Osteocyte (in vitro differentiated cells): ENCODE measurements around the gene SHISA9. TPM values are rescaled to one million over a fixed set of nuclear protein-coding genes. Genes with fewer than 3 reads are reported as not detected.

Source experiments
- DNase-seq: peaks from one replicate; pipeline ENCODE4 v3.0.0; 2021; ENCODE audit warnings: mixed read lengths; ENCODE audit not compliant: unreplicated experiment; ENCODE audit errors: extremely low spot score
- H3K27ac Mint-ChIP-seq: one replicate; pipeline ENCODE4 v1.8.0; 2021; ENCODE audit warnings: mild to moderate bottlenecking, mixed read lengths; ENCODE audit not compliant: unreplicated experiment
- H3K27me3 Mint-ChIP-seq: one replicate; pipeline ENCODE4 v1.8.0; 2021; ENCODE audit warnings: mixed read lengths; ENCODE audit not compliant: unreplicated experiment
- H3K36me3 Mint-ChIP-seq: one replicate; pipeline ENCODE4 v1.8.0; 2021; ENCODE audit warnings: mixed read lengths; ENCODE audit not compliant: unreplicated experiment
- H3K4me1 Mint-ChIP-seq: one replicate; pipeline ENCODE4 v1.8.0; 2021; ENCODE audit warnings: mixed read lengths; ENCODE audit not compliant: unreplicated experiment
- H3K4me3 Mint-ChIP-seq: one replicate; pipeline ENCODE4 v1.8.0; 2021; ENCODE audit warnings: mild to moderate bottlenecking, moderate library complexity, mixed read lengths; ENCODE audit not compliant: unreplicated experiment
- H3K9me3 Mint-ChIP-seq: one replicate; pipeline ENCODE4 v1.8.0; 2021; ENCODE audit warnings: mixed read lengths; ENCODE audit not compliant: unreplicated experiment
- total RNA-seq: library from RNA; stranded (reverse); gene quantifications from 2 replicates; pipeline ENCODE4 v1.2.1, GENCODE V29; 2021
- TF ChIP-seq, protein P1 (sequence below): fragments of 200-600 bp; sonication (generic); IDR thresholded peaks from 2 replicates; pipeline ENCODE4 v1.5.0; 2021; ENCODE audit warnings: antibody characterized with exemption, mild to moderate bottlenecking, moderate library complexity

SHISA9 gene
- total RNA-seq, 1 donor from 2014 or later, result not detected

- Mint-ChIP-seq H3K4me1 (no peaks in the 10 kb centered on the region), H3K36me3 (no peaks in the 10 kb centered on the region), H3K9me3 (peaks cover 27% of the 10 kb centered on the region), H3K27ac (no peak overlapping the region), H3K4me3 (no peak overlapping the region), H3K27me3 (no peaks in the 10 kb centered on the region)
- DNase-seq, result no peak
- TF ChIP-seq, protein P1, sequence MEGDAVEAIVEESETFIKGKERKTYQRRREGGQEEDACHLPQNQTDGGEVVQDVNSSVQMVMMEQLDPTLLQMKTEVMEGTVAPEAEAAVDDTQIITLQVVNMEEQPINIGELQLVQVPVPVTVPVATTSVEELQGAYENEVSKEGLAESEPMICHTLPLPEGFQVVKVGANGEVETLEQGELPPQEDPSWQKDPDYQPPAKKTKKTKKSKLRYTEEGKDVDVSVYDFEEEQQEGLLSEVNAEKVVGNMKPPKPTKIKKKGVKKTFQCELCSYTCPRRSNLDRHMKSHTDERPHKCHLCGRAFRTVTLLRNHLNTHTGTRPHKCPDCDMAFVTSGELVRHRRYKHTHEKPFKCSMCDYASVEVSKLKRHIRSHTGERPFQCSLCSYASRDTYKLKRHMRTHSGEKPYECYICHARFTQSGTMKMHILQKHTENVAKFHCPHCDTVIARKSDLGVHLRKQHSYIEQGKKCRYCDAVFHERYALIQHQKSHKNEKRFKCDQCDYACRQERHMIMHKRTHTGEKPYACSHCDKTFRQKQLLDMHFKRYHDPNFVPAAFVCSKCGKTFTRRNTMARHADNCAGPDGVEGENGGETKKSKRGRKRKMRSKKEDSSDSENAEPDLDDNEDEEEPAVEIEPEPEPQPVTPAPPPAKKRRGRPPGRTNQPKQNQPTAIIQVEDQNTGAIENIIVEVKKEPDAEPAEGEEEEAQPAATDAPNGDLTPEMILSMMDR, result no peak
Observed at GRCh38 chr16:13245713-13246377, 344.4 kb downstream of the SHISA9 start.

DNA sequence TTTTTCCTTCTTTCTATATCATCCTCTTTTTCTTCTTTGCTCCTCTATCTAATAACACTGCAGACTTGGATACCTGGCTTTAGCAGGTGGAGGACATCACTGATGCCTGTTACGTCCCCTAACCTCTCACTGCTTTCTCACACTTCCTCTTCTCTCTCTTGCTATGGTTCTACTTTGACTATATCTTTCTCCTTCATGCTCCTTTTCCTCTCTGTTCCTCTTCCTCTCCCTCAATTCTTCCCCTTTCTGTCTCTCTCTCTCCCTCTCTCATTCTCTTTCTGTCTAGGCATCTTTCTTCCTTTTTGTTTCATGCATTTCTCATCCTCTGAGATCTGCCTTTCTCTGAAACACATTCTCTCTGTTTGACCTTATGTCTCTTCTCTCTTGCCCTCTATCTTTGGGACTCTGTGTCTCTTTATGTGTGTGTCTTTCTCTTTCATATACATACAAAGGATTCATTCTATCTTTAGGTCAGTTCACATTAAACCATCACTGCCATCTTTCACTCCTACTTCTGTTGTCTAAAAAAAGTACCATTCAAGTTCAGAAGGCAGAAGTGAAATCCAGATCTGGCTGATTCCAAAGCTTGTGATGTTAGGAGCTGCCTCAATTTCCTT, 353.7 kb downstream of the SHISA9 start:
- no peaks in the 10 kb centered on the region for H3K36me3 Mint-ChIP-seq

DNA sequence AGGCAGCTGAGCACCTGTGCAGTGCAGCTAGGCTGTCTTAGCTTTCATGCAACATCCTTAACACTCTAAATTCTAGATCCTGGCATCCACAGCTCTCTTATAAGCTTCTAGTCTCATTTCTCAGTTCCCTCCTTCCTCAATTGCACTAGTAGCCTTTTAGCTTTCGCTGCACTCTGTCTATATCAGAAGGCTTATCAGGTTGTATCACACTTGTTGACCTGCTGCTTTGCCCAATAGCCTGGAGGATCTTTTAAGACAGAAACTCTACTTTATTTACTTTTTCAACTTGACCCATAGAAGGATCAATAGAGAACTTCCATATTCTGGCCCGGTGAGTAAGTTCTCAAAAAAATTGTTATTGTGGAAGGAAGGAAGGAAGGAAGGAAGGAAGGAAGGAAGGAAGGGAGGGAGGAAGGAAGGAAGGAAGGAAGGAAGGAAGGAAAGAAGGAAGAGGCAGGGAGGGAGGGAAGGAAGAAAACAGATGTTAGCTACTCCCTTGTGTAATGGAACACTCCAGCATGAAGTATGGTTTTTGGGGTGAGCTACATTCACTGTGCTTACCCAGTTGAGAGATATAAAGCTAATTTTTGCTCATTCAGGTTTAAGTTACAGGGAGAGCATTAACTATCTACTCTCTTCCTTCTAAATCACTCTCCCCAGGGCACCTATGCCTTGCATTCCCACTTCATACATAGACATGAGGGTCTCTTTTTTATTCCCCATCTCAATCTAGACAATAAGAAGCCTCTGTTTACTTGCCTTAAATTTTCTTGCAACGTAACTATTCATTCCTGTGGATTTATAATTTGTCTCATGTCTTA, 361.1 kb downstream of the SHISA9 start:
- Mint-ChIP-seq H3K4me1 (no peaks in the 10 kb centered on the region), H3K36me3 (no peaks in the 10 kb centered on the region), H3K27ac (no peak overlapping the region), H3K27me3 (no peaks in the 10 kb centered on the region), H3K4me3 (no peak overlapping the region), H3K9me3 (peaks cover 31% of the 10 kb centered on the region)
- TF ChIP-seq, protein P1, result no peak
- no peak for DNase-seq

More for the DNA sequence above, 353.7 kb downstream of the SHISA9 start:
- no peak for DNase-seq
- Mint-ChIP-seq H3K9me3 (peaks cover 51% of the 10 kb centered on the region), H3K4me1 (no peaks in the 10 kb centered on the region), H3K27me3 (no peaks in the 10 kb centered on the region), H3K27ac (no peak overlapping the region), H3K4me3 (no peak overlapping the region)
- TF ChIP-seq, protein P1, result no peak

GRCh38 chr16:13264749-13265552, 363.6 kb downstream of the SHISA9 start:
- Mint-ChIP-seq H3K9me3 (peaks cover 25% of the 10 kb centered on the region), H3K4me1 (no peaks in the 10 kb centered on the region), H3K27me3 (no peaks in the 10 kb centered on the region), H3K36me3 (no peaks in the 10 kb centered on the region), H3K4me3 (no peak overlapping the region), H3K27ac (no peak overlapping the region)
- DNase-seq, result no peak
- TF ChIP-seq, protein P1, result no peak
